Fibroblast of lung (primary cell): ENCODE results near the gene WWOX. TPM values are rescaled to one million over a fixed set of nuclear protein-coding genes. Genes with fewer than 3 reads are reported as not detected.
"Not testable (repeated sequence)": the region's sequence is repeated elsewhere in the genome, so short reads cannot be mapped to it uniquely, and the experiment has no call there.

Source experiments
- DNase-seq, 2 donors: peaks; one replicate each; pipeline versions ENCODE4 v3.0.0 to v3.0.0-alpha.2; 2010; ENCODE audit warnings: low read depth in 2 of 2
- H2AFZ ChIP-seq: 2 replicates; pipeline ENCODE4 v1.5.1; 2012; ENCODE audit warnings: low read length, control low read depth, inconsistent platforms
- H3K27ac ChIP-seq: 2 replicates; pipeline ENCODE4 v1.5.1; 2011; ENCODE audit warnings: low read length, control low read depth; ENCODE audit not compliant: insufficient read depth
- H3K27me3 ChIP-seq: 2 replicates; pipeline ENCODE4 v1.5.1; 2011; ENCODE audit warnings: mild to moderate bottlenecking, low read length; ENCODE audit not compliant: control insufficient read depth, insufficient read depth
- H3K36me3 ChIP-seq: 2 replicates; pipeline ENCODE4 v1.5.1; 2011; ENCODE audit warnings: low read length; ENCODE audit not compliant: control insufficient read depth, insufficient read depth
- H3K4me1 ChIP-seq: 2 replicates; pipeline ENCODE4 v1.5.1; 2011; ENCODE audit warnings: low read length; ENCODE audit not compliant: control insufficient read depth, insufficient read depth; ENCODE audit errors: extremely low read depth
- H3K4me2 ChIP-seq: 2 replicates; pipeline ENCODE4 v1.5.1; 2011; ENCODE audit warnings: low read length, control low read depth; ENCODE audit not compliant: insufficient read depth; ENCODE audit errors: extremely low read depth
- H3K4me3 ChIP-seq, 4 experiments: fragments of 200-600 bp in 1 of 4; sonication (generic) in 1 of 4; replicated peaks in 1 of 4; 2 replicates each; pipeline ENCODE4 v1.5.1; 2011 to 2016; ENCODE audit warnings: low read length in 4 of 4, low read depth in 3 of 4, mild to moderate bottlenecking in 3 of 4, control low read depth in 2 of 4, inconsistent platforms in 1 of 4, mixed read lengths in 1 of 4; ENCODE audit not compliant: insufficient read depth in 1 of 4; ENCODE audit errors: control extremely low read depth in 1 of 4
- H3K79me2 ChIP-seq: 2 replicates; pipeline ENCODE4 v1.5.1; 2012; ENCODE audit warnings: mild to moderate bottlenecking, low read length, inconsistent platforms; ENCODE audit not compliant: control insufficient read depth, insufficient read depth
- H3K9ac ChIP-seq: 2 replicates; pipeline ENCODE4 v1.5.1; 2011; ENCODE audit warnings: mild to moderate bottlenecking, low read length, control low read depth; ENCODE audit not compliant: insufficient read depth
- H3K9me3 ChIP-seq: 2 replicates; pipeline ENCODE4 v1.5.1; 2012; ENCODE audit warnings: low read depth, low read length; ENCODE audit not compliant: control insufficient read depth, insufficient read depth
- H4K20me1 ChIP-seq: 2 replicates; pipeline ENCODE4 v1.5.1; 2011; ENCODE audit warnings: low read length; ENCODE audit not compliant: control insufficient read depth, insufficient read depth; ENCODE audit errors: extremely low read depth
- CTCF ChIP-seq, 2 donors: IDR thresholded peaks in 1 of 2; conservative IDR thresholded peaks in 1 of 2; 1 replicate in 1 of 2; 2 replicates in 1 of 2; pipeline ENCODE4 v1.5.1; 2011 to 2012; ENCODE audit warnings: low read length in 2 of 2, control low read depth in 1 of 2, inconsistent platforms in 1 of 2, low read depth in 1 of 2, mild to moderate bottlenecking in 1 of 2
- EZH2 ChIP-seq: IDR thresholded peaks from 2 replicates; pipeline ENCODE4 v1.5.1; 2012; ENCODE audit warnings: low read length, control low read depth, mild to moderate bottlenecking; ENCODE audit errors: missing control alignments
- polyA plus RNA-seq, 2 donors: library from polyadenylated mRNA; depleted of rRNA in 1 of 2; stranded (reverse) in 1 of 2; unstranded in 1 of 2; fragments of >200 nt; gene quantifications; 2 replicates each; pipeline ENCODE4 v1.2.1, GENCODE V29; 2011 to 2012; ENCODE audit warnings: missing spikeins in 1 of 2
- total RNA-seq: library from RNA; depleted of rRNA; stranded (reverse); fragments of >200 nt; gene quantifications from 2 replicates; pipeline ENCODE4 v1.2.1, GENCODE V29; 2014

Gene WWOX
- total and polyA plus RNA-seq, 2 donors (not counting 1 experiment from before 2014, with no cell fraction given): 5.6 to 16.3 TPM

GRCh38 chr16:79215289-79215688 lies 1115.8 kb downstream of the WWOX start:
- no peaks in the 10 kb centered on the region for H4K20me1 ChIP-seq
- no peaks in the 10 kb centered on the region for H3K36me3 ChIP-seq
- no peak for DNase-seq
- H3K9me3 ChIP-seq: no peaks in the 10 kb centered on the region
- H3K9ac ChIP-seq: no peak overlapping the region
- H3K4me1 ChIP-seq: no peaks in the 10 kb centered on the region
- H3K27me3 ChIP-seq: no peaks in the 10 kb centered on the region
- TF ChIP-seq CTCF (conservative IDR thresholded peaks at IDR 0.05 in 1 of 2, IDR thresholded peaks at IDR 0.05 in 1 of 2; ENCODE audit: low read depth in 1 of 2, low read length in 2 of 2): no peak
- no peak for TF ChIP-seq EZH2
- no peaks in the 10 kb centered on the region for H3K79me2 ChIP-seq
- H3K4me2 ChIP-seq: no peak overlapping the region
- H3K27ac ChIP-seq: no peak overlapping the region
- H2AFZ ChIP-seq: no peak overlapping the region
- H3K4me3 ChIP-seq: no peak overlapping the region

- Histone ChIP-seq H3K79me2 (no peaks in the 10 kb centered on the region), H3K9me3 (no peaks in the 10 kb centered on the region), H3K4me3 (no peak overlapping the region), H3K27ac (no peak overlapping the region), H3K27me3 (no peaks in the 10 kb centered on the region), H3K36me3 (no peaks in the 10 kb centered on the region), H3K4me1 (no peaks in the 10 kb centered on the region), H2AFZ (no peak overlapping the region), H4K20me1 (no peaks in the 10 kb centered on the region), H3K4me2 (no peak overlapping the region), H3K9ac (no peak overlapping the region)
- DNase-seq: no peak
- TF ChIP-seq EZH2 (no peak), CTCF (conservative IDR thresholded peaks at IDR 0.05 in 1 of 2, IDR thresholded peaks at IDR 0.05 in 1 of 2; ENCODE audit: low read depth in 1 of 2, low read length in 2 of 2) (no peak)
Measured at GRCh38 chr16:79217375-79218011, 1118.0 kb downstream of the WWOX start.

GRCh38 chr16:79218351-79218750 lies 1118.9 kb downstream of the WWOX start:
- Histone ChIP-seq H3K9me3 (no peaks in the 10 kb centered on the region), H3K79me2 (no peaks in the 10 kb centered on the region), H3K27me3 (no peaks in the 10 kb centered on the region), H3K27ac (no peak overlapping the region), H3K36me3 (no peaks in the 10 kb centered on the region), H2AFZ (no peak overlapping the region), H4K20me1 (no peaks in the 10 kb centered on the region), H3K4me2 (no peak overlapping the region), H3K4me3 (no peak overlapping the region), H3K4me1 (no peaks in the 10 kb centered on the region), H3K9ac (no peak overlapping the region)
- TF ChIP-seq EZH2 (no peak), CTCF (conservative IDR thresholded peaks at IDR 0.05 in 1 of 2, IDR thresholded peaks at IDR 0.05 in 1 of 2; ENCODE audit: low read depth in 1 of 2, low read length in 2 of 2) (no peak)
- no peak for DNase-seq

GRCh38 chr16:79225994-79226393 lies 1126.5 kb downstream of the WWOX start:
- H3K4me3 ChIP-seq, H3K36me3 ChIP-seq, H3K27ac ChIP-seq, H3K9ac ChIP-seq, DNase-seq, H3K27me3 ChIP-seq, H3K79me2 ChIP-seq, H4K20me1 ChIP-seq, H3K4me1 ChIP-seq, H3K4me2 ChIP-seq, H2AFZ ChIP-seq, H3K9me3 ChIP-seq: not testable (repeated sequence)
